IPS-18a (cell line): ENCODE results near the gene MPV17L2.

Experiments
- H3K27ac ChIP-seq: one replicate; pipeline ENCODE4 v1.5.1; 2013; ENCODE audit warnings: low read length
- H3K27me3 ChIP-seq: one replicate; pipeline ENCODE4 v1.6.1; 2013; ENCODE audit warnings: mild to moderate bottlenecking, low read length; ENCODE audit not compliant: control insufficient read depth, insufficient read depth
- H3K36me3 ChIP-seq: one replicate; pipeline ENCODE4 v1.6.1; 2013; ENCODE audit warnings: low read depth, low read length; ENCODE audit not compliant: control insufficient read depth
- H3K4me1 ChIP-seq: one replicate; pipeline ENCODE4 v1.6.1; 2013; ENCODE audit warnings: low read depth, low read length; ENCODE audit not compliant: control insufficient read depth
- H3K4me3 ChIP-seq: one replicate; pipeline ENCODE4 v1.5.1; 2013; ENCODE audit warnings: low read length
- H3K9ac ChIP-seq: one replicate; pipeline ENCODE4 v1.6.1; 2013; ENCODE audit warnings: mild to moderate bottlenecking, low read length, moderate library complexity
- H3K9me3 ChIP-seq: one replicate; pipeline ENCODE4 v1.6.1; 2013; ENCODE audit warnings: low read depth, low read length; ENCODE audit not compliant: control insufficient read depth

Gene MPV17L2

GRCh38 chr19:18164072-18164471 is 28.9 kb upstream of the MPV17L2 start:
- Histone ChIP-seq H3K27ac (no peak overlapping the region), H3K27me3 (no peaks in the 10 kb centered on the region), H3K4me1 (no peaks in the 10 kb centered on the region), H3K9me3 (no peaks in the 10 kb centered on the region), H3K4me3 (no peak overlapping the region), H3K36me3 (peaks cover 26% of the 10 kb centered on the region), H3K9ac (no peak overlapping the region)

- Histone ChIP-seq H3K4me3 (no peak overlapping the region), H3K9me3 (no peaks in the 10 kb centered on the region), H3K27ac (no peak overlapping the region), H3K9ac (no peak overlapping the region), H3K36me3 (peaks cover 26% of the 10 kb centered on the region), H3K27me3 (no peaks in the 10 kb centered on the region), H3K4me1 (no peaks in the 10 kb centered on the region)
Observed at GRCh38 chr19:18165794-18166544, 27.0 kb upstream of the MPV17L2 start.

GRCh38 chr19:18167011-18167410 is 26.0 kb upstream of the MPV17L2 start:
- H3K27ac ChIP-seq: no peak overlapping the region
- no peak overlapping the region for H3K4me3 ChIP-seq
- H3K9ac ChIP-seq: no peak overlapping the region
- no peaks in the 10 kb centered on the region for H3K27me3 ChIP-seq
- no peaks in the 10 kb centered on the region for H3K9me3 ChIP-seq
- no peaks in the 10 kb centered on the region for H3K4me1 ChIP-seq
- H3K36me3 ChIP-seq: peaks cover 26% of the 10 kb centered on the region

- H3K36me3 ChIP-seq: peaks cover 22% of the 10 kb centered on the region
- H3K27me3 ChIP-seq: no peaks in the 10 kb centered on the region
- H3K9ac ChIP-seq: no peak overlapping the region
- no peaks in the 10 kb centered on the region for H3K4me1 ChIP-seq
- H3K9me3 ChIP-seq: no peaks in the 10 kb centered on the region
- H3K27ac ChIP-seq: no peak overlapping the region
- no peak overlapping the region for H3K4me3 ChIP-seq
Observed at GRCh38 chr19:18167975-18168645, 24.9 kb upstream of the MPV17L2 start.

GRCh38 chr19:18168673-18169381 is 24.2 kb upstream of the MPV17L2 start:
- Histone ChIP-seq H3K27me3 (peaks cover 3% of the 10 kb centered on the region), H3K9me3 (no peaks in the 10 kb centered on the region), H3K4me3 (no peak overlapping the region), H3K36me3 (peaks cover 16% of the 10 kb centered on the region), H3K27ac (no peak overlapping the region), H3K9ac (no peak overlapping the region), H3K4me1 (no peaks in the 10 kb centered on the region)

- peaks cover 13% of the 10 kb centered on the region for H3K36me3 ChIP-seq
- H3K27me3 ChIP-seq: peaks cover 20% of the 10 kb centered on the region
- H3K27ac ChIP-seq: no peak overlapping the region
- H3K4me1 ChIP-seq: no peaks in the 10 kb centered on the region
- no peaks in the 10 kb centered on the region for H3K9me3 ChIP-seq
- no peak overlapping the region for H3K4me3 ChIP-seq
- no peak overlapping the region for H3K9ac ChIP-seq
Observed at GRCh38 chr19:18170714-18171255, 22.2 kb upstream of the MPV17L2 start.

GRCh38 chr19:18171605-18172327 is 21.3 kb upstream of the MPV17L2 start:
- Histone ChIP-seq H3K4me3 (no peak overlapping the region), H3K27ac (no peak overlapping the region), H3K9ac (no peak overlapping the region), H3K4me1 (no peaks in the 10 kb centered on the region), H3K27me3 (peaks cover 20% of the 10 kb centered on the region), H3K36me3 (peaks cover 9% of the 10 kb centered on the region), H3K9me3 (no peaks in the 10 kb centered on the region)

GRCh38 chr19:18172331-18173053 is 20.5 kb upstream of the MPV17L2 start:
- Histone ChIP-seq H3K36me3 (peaks cover 2% of the 10 kb centered on the region), H3K27me3 (peaks cover 20% of the 10 kb centered on the region), H3K4me3 (no peak overlapping the region), H3K9ac (no peak overlapping the region), H3K27ac (no peak overlapping the region), H3K4me1 (no peaks in the 10 kb centered on the region), H3K9me3 (no peaks in the 10 kb centered on the region)

- Histone ChIP-seq H3K9me3 (no peaks in the 10 kb centered on the region), H3K9ac (peak overlapping the region; percentile 12), H3K4me3 (peak overlapping the region; percentile 66), H3K4me1 (no peaks in the 10 kb centered on the region), H3K36me3 (no peaks in the 10 kb centered on the region), H3K27me3 (peaks cover 20% of the 10 kb centered on the region), H3K27ac (no peak overlapping the region)
Observed at GRCh38 chr19:18173054-18173571, 19.9 kb upstream of the MPV17L2 start.

GRCh38 chr19:18173572-18174288 is 19.3 kb upstream of the MPV17L2 start, which contains the start of gene IFI30:
Gene IFI30 (plus strand): TSS chr19:18173813. CDS start chr19:18173842, 29 bp downstream.
- peaks cover 20% of the 10 kb centered on the region for H3K27me3 ChIP-seq
- H3K9ac ChIP-seq: peak within 1 kb of the TSS; percentile 12
- H3K4me3 ChIP-seq: peak within 1 kb of the TSS; percentile 66
- no peak within 1 kb of the TSS for H3K27ac ChIP-seq
- no peaks in the 10 kb centered on the region for H3K9me3 ChIP-seq
- no peaks in the 10 kb centered on the region for H3K36me3 ChIP-seq
- H3K4me1 ChIP-seq: no peaks in the 10 kb centered on the region
